T-helper 17 cell (primary cell): ENCODE results near the gene KRTAP9-4. TPM values are rescaled to one million over a fixed set of nuclear protein-coding genes. Genes with fewer than 3 reads are reported as not detected.
A peak's percentile ranks its signal among the peaks of the same experiment; 100 is the strongest.
"Not testable (repeated sequence)": the region's sequence is repeated elsewhere in the genome, so short reads cannot be mapped to it uniquely, and the experiment has no call there.

Experiments
- ATAC-seq: fragments of 150-1000 bp; cut with Tn5 transposase; 2 replicates; pipeline ENCODE4 v1.10.0; 2021; ENCODE audit warnings: mild to moderate bottlenecking, moderate library complexity
- DNase-seq, 3 donors: peaks; one replicate each; pipeline versions ENCODE4 v3.0.0 to v3.0.0-alpha.2; 2020 to 2021
- H3K9me3 ChIP-seq: one replicate; pipeline ENCODE4 v1.7.0; 2013; ENCODE audit warnings: low read length, mild to moderate bottlenecking; ENCODE audit not compliant: control insufficient read depth, poor library complexity, severe bottlenecking
- H3K27ac Mint-ChIP-seq: one replicate; pipeline ENCODE4 v1.8.0; 2022; ENCODE audit warnings: mild to moderate bottlenecking, moderate library complexity, mixed read lengths
- H3K27me3 Mint-ChIP-seq: one replicate; pipeline ENCODE4 v1.8.0; 2022; ENCODE audit warnings: mixed read lengths
- H3K36me3 Mint-ChIP-seq: one replicate; pipeline ENCODE4 v1.8.0; 2022; ENCODE audit warnings: low read depth, mixed read lengths
- H3K4me1 Mint-ChIP-seq: one replicate; pipeline ENCODE4 v1.8.0; 2022; ENCODE audit warnings: mild to moderate bottlenecking, mixed read lengths
- H3K4me3 Mint-ChIP-seq: one replicate; pipeline ENCODE4 v1.8.0; 2022; ENCODE audit warnings: mild to moderate bottlenecking, moderate library complexity, mixed read lengths
- total RNA-seq, 4 donors: library from RNA in 2 of 4; stranded (reverse) in 2 of 4; gene quantifications; one replicate each; pipeline ENCODE4 v1.2.3 and lab custom pipeline; 2022 to 2026

Gene KRTAP9-4, protein sequence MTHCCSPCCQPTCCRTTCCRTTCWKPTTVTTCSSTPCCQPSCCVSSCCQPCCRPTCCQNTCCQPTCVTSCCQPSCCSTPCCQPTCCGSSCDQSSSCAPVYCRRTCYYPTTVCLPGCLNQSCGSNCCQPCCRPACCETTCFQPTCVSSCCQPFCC
- total RNA-seq (not detected), total RNA-seq (lab: John Stamatoyannopoulos, UW) (0 reads per million in 2 donors)

DNA sequence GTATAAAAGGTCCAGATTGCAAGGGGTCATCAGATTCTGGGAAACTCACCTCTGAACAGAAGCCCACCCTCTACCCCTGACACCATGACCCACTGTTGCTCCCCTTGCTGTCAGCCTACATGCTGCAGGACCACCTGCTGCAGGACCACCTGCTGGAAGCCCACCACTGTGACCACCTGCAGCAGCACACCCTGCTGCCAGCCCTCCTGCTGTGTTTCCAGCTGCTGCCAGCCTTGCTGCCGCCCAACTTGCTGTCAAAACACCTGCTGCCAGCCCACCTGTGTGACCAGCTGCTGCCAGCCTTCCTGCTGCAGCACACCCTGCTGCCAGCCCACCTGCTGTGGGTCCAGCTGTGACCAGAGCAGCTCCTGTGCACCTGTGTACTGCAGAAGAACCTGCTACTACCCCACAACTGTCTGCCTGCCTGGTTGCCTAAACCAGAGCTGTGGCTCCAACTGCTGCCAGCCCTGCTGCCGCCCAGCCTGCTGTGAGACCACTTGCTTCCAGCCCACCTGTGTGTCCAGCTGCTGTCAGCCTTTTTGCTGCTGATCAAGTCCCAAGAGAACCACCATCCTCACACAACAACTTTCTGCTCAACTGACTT is at the start of gene KRTAP9-4:
KRTAP9-4 (plus strand) TSS at position 51 of the 604 bp plus-strand sequence; CDS start at position 85, 34 bp downstream.
- not testable (repeated sequence) for H3K9me3 ChIP-seq, DNase-seq, H3K36me3 Mint-ChIP-seq, H3K4me1 Mint-ChIP-seq, ATAC-seq, H3K4me3 Mint-ChIP-seq
- Mint-ChIP-seq H3K27me3 (peaks cover 26% of the 10 kb centered on the region), H3K27ac (peak within 1 kb of the TSS; percentile 21)

DNA sequence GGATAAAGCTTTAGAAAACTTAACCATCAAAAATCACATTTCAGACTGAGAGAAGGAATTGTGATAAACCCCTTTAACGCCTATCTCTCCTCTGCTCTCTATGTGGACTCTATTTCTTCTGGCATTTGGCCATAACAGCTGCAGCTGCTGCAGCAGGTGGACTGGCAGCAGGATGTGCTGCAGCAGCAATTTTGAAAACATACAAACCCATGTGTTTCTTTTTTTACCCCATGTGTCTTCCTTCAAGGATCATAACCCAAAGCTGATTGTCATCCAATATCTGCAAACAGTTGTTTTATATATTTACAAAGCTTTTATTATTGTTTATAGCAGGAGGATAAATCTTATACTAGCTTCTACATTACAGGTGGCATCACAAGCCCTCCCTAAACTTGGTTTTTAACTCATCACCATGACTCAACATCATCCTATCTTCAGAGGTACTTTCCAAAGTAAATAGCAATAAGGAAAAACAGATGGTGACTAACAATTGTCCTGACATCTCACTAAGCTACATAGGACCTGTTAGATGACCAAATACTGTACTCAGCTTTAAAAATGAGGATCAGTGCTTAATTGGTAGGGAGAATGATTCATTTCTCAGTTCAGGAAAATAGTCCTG is 37.5 kb upstream of the KRTAP9-4 start:
- Mint-ChIP-seq H3K27me3 (peaks cover 42% of the 10 kb centered on the region), H3K4me3 (no peak overlapping the region), H3K4me1 (peaks cover 2% of the 10 kb centered on the region), H3K36me3 (peaks cover 2% of the 10 kb centered on the region), H3K27ac (no peak overlapping the region)
- no peaks in the 10 kb centered on the region for H3K9me3 ChIP-seq
- ATAC-seq (no peak), DNase-seq (no peak)

DNA sequence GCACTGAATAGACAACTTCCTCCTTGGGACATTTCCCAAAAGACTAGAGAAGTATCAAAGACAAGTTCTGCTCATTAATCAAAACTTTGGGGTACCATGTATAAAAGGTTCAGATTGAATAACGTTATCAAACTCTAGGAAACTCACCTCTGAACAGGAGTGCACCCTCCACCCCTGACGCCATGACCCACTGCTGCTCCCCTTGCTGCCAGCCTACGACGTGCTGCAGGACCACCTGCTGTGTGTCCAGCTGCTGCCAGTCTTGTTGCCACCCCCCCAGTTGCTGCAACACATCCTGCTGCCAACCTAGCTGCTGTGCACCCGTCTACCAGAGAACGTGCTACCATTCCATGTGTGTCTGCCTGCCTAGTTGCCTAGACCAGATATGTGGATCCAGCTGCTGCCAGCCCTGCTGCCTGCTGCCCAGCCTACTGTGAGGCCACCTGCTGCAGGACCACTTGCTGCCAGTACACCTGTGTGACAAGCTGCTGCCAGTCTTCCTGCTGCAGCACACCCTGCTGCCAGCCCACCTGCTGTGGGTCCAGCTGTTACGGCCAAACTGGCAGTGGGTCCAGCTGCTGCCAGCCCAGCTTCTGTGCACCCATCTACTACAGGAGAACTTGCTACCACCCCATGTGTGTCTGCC is 36.8 kb upstream of the KRTAP9-4 start:
- H3K36me3 Mint-ChIP-seq = peaks cover 2% of the 10 kb centered on the region
- H3K4me3 Mint-ChIP-seq = no peak overlapping the region
- peaks cover 42% of the 10 kb centered on the region for H3K27me3 Mint-ChIP-seq
- DNase-seq (no peak), ATAC-seq (no peak)
- H3K9me3 ChIP-seq = no peaks in the 10 kb centered on the region
- no peak overlapping the region for H3K27ac Mint-ChIP-seq
- peaks cover 2% of the 10 kb centered on the region for H3K4me1 Mint-ChIP-seq

DNA sequence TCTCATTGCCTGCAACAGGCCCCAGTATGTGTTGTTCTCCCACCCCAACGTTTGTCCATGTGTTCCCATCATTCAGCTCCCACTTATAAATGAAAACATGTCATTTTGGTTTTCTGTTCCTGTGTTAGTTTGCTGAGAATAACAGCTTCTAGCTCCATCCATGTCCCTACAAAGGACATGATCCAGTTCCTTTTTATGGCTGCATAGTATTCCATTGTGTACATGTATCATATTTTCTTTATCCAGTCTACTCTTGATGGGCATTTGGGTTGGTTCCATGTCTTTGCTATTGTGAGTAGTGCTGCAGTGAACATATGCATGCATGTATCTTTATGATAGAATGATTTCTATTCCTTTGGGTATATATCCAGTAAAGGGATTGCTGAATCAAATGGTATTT is 33.8 kb upstream of the KRTAP9-4 start:
- ATAC-seq (no peak), DNase-seq (no peak)
- peaks cover 26% of the 10 kb centered on the region for H3K27me3 Mint-ChIP-seq
- H3K36me3 Mint-ChIP-seq = no peaks in the 10 kb centered on the region
- H3K4me3 Mint-ChIP-seq = no peak overlapping the region
- H3K4me1 Mint-ChIP-seq = peaks cover 2% of the 10 kb centered on the region
- H3K27ac Mint-ChIP-seq = no peak overlapping the region
- no peaks in the 10 kb centered on the region for H3K9me3 ChIP-seq

DNA sequence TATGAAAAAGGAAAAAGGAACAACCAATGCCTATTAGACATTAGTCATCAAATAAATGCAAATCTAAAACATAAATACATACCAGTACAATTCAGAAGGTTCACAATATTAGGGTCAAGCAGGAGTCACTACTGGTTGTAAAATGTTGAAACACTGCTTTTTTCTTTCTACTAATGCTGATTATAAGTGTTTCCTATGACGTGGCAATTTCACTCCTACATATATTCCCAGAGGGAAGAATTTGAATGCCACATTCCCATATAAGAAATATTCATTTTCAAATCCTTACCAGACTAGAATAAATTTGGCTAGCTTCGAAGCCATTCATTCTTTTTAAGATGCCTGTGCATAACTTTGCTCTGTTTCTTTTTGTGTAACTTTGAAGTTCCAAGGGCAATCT is 25.7 kb upstream of the KRTAP9-4 start:
- no peak overlapping the region for H3K4me3 Mint-ChIP-seq
- H3K9me3 ChIP-seq = no peaks in the 10 kb centered on the region
- DNase-seq (no peak), ATAC-seq (no peak)
- no peak overlapping the region for H3K27ac Mint-ChIP-seq
- peaks cover 19% of the 10 kb centered on the region for H3K27me3 Mint-ChIP-seq
- no peaks in the 10 kb centered on the region for H3K36me3 Mint-ChIP-seq
- no peaks in the 10 kb centered on the region for H3K4me1 Mint-ChIP-seq

DNA sequence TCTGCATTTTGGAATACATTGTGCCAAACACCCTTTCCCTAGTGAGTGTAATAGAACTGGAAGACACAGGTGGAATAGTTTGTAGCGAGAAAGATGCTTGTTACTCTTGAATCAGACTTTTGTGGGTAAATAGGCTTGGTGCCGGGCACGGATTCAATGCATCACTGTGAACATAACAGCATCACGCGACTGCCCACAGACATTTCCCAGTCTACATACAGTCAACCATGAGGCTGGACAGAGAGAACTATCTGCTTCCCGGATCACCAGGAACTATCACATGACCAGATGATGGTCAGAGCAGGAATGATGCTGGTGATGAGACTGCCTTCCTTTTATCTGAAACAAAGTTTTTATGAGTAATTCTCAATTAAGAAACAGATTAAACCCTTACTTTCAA is 23.4 kb upstream of the KRTAP9-4 start:
- Mint-ChIP-seq H3K36me3 (no peaks in the 10 kb centered on the region), H3K4me1 (no peaks in the 10 kb centered on the region), H3K4me3 (no peak overlapping the region), H3K27ac (no peak overlapping the region), H3K27me3 (peaks cover 19% of the 10 kb centered on the region)
- no peak for ATAC-seq
- H3K9me3 ChIP-seq = no peaks in the 10 kb centered on the region
- no peak for DNase-seq

DNA sequence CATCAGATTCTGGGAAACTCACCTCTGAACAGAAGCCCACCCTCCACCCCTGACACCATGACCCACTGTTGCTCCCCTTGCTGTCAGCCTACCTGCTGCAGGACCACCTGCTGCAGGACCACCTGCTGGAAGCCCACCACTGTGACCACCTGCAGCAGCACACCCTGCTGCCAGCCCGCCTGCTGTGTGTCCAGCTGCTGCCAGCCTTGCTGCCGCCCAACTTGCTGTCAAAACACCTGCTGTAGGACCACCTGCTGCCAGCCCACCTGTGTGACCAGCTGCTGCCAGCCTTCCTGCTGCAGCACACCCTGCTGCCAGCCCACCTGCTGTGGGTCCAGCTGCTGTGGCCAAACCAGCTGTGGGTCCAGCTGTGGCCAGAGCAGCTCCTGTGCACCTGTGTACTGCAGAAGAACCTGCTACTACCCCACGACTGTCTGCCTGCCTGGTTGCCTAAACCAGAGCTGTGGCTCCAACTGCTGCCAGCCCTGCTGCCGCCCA is 22.8 kb upstream of the KRTAP9-4 start, which contains the start of gene KRTAP9-2:
KRTAP9-2 (plus strand) TSS at position 51 of the 498 bp plus-strand sequence; CDS start at position 58, 7 bp downstream.
- H3K27ac Mint-ChIP-seq, ATAC-seq, H3K9me3 ChIP-seq, DNase-seq, H3K36me3 Mint-ChIP-seq, H3K4me1 Mint-ChIP-seq, H3K4me3 Mint-ChIP-seq: not testable (repeated sequence)
- peaks cover 21% of the 10 kb centered on the region for H3K27me3 Mint-ChIP-seq

DNA sequence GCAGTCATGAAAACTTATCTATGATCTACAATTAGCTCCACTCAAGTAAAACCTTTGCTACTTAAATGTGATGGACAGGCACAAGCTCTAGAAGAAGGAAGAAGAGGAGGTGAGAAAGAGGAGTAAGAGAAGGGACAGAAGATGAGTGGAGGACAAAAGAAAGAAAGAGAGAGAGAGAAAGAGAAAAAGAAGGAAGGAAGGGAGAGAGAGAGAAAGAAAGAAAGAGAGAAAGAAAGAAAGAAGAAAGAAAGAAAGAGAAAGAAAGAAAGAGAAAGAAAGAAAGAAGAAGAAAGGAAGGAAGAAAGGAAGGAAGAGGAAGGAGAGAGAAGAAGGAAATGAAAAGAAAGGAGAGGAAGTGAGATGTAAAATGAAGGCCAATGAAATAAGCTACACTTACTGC is 19.4 kb upstream of the KRTAP9-4 start:
- peaks cover 4% of the 10 kb centered on the region for H3K36me3 Mint-ChIP-seq
- no peaks in the 10 kb centered on the region for H3K9me3 ChIP-seq
- DNase-seq (no peak), ATAC-seq (no peak)
- peaks cover 34% of the 10 kb centered on the region for H3K27me3 Mint-ChIP-seq
- H3K4me3 Mint-ChIP-seq = no peak overlapping the region
- H3K4me1 Mint-ChIP-seq = no peaks in the 10 kb centered on the region
- H3K27ac Mint-ChIP-seq = no peak overlapping the region

DNA sequence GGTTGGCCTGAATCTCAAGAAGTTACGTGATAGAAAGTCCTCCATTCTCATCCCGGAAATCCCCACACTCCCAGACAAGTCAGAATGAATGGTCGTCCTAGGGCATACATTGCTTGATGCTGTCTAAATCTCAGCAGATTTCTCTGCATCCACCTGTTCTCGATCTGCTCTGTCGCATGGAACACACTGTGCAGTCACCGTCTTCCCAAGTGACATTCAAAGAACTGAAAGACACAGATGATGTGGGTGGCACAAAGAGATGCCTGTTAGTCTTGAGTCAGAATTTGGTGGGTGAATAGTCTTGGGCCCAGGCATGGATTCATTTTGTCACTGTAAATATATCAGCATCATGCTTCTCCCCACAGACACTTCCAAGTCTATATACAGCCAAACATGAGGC is 17.8 kb upstream of the KRTAP9-4 start:
- ATAC-seq (no peak), DNase-seq (no peak)
- H3K27ac Mint-ChIP-seq = no peak overlapping the region
- H3K4me3 Mint-ChIP-seq = no peak overlapping the region
- no peaks in the 10 kb centered on the region for H3K9me3 ChIP-seq
- H3K4me1 Mint-ChIP-seq = peaks cover 3% of the 10 kb centered on the region
- peaks cover 4% of the 10 kb centered on the region for H3K36me3 Mint-ChIP-seq
- peaks cover 39% of the 10 kb centered on the region for H3K27me3 Mint-ChIP-seq

DNA sequence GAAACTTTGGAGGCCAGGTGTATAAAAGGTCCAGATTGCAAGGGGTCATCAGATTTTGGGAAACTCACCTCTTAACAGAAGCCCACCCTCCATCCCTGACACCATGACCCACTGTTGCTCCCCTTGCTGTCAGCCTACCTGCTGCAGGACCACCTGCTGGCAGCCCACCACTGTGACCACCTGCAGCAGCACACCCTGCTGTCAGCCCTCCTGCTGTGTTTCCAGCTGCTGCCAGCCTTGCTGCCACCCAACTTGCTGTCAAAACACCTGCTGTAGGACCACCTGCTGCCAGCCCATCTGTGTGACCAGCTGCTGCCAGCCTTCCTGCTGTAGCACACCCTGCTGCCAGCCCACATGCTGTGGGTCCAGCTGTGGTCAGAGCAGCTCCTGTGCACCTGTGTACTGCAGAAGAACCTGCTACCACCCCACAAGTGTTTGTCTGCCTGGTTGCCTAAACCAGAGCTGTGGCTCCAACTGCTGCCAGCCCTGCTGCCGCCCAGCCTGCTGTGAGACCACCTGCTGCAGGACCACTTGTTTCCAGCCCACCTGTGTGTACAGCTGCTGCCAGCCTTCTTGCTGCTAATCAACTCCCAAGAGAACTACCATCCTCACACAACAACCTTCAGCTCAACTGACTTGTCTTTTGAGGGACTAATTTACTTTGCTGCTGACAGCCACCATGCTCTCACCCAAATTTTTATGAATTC is 16.9 kb upstream of the KRTAP9-4 start, which contains the start of gene KRTAP9-3:
KRTAP9-3 (plus strand) TSS at position 51 of the 707 bp plus-strand sequence; CDS start at position 104, 53 bp downstream.
- H3K4me3 Mint-ChIP-seq, H3K27ac Mint-ChIP-seq, H3K9me3 ChIP-seq, DNase-seq, ATAC-seq, H3K36me3 Mint-ChIP-seq, H3K4me1 Mint-ChIP-seq: not testable (repeated sequence)
- H3K27me3 Mint-ChIP-seq = peaks cover 43% of the 10 kb centered on the region

DNA sequence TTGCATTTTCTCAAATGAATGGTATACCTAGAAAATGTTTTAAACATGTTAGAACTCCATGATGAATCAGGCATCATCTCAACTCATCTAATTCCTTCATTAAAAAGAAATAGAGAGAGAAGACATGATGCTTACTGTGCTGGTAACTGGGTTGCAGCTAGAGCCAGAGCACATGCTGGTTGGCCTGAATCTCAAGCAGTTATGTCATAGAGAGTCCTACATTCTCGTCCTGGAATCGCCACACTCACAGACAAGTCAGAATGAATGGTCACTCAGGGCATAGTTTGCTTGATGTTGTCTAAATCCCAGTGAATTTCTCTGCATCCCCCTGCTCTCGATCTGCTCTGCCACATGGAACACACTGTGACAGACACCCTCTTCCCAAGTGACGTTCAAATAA is 12.4 kb upstream of the KRTAP9-4 start:
- not testable (repeated sequence) for H3K9me3 ChIP-seq, DNase-seq, ATAC-seq, H3K4me3 Mint-ChIP-seq, H3K4me1 Mint-ChIP-seq, H3K27ac Mint-ChIP-seq, H3K36me3 Mint-ChIP-seq
- peaks cover 46% of the 10 kb centered on the region for H3K27me3 Mint-ChIP-seq

DNA sequence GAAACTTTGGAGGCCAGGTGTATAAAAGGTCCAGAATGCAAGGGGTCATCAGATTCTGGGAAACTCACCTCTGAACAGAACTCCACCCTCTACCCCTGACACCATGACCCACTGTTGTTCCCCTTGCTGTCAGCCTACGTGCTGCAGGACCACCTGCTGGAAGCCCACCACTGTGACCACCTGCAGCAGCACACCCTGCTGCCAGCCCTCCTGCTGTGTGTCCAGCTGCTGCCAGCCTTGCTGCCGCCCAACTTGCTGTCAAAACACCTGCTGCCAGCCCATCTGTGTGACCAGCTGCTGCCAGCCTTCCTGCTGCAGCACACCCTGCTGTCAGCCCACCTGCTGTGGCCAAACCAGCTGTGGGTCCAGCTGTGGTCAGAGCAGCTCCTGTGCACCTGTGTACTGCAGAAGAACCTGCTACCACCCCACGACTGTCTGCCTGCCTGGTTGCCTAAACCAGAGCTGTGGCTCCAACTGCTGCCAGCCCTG is 11.5 kb upstream of the KRTAP9-4 start, which contains the start of gene KRTAP9-8:
KRTAP9-8 (plus strand) TSS at position 51 of the 489 bp plus-strand sequence; CDS start at position 104, 53 bp downstream.
- peaks cover 41% of the 10 kb centered on the region for H3K27me3 Mint-ChIP-seq
- not testable (repeated sequence) for H3K36me3 Mint-ChIP-seq, ATAC-seq, H3K4me3 Mint-ChIP-seq, H3K27ac Mint-ChIP-seq, H3K9me3 ChIP-seq, H3K4me1 Mint-ChIP-seq, DNase-seq
